AG04449 (cell line): ENCODE measurements around the gene IPO5.
"Not testable (repeated sequence)": the region's sequence is repeated elsewhere in the genome, so short reads cannot be mapped to it uniquely, and the experiment has no call there.

Experiments
- CTCF ChIA-PET: fragments of 350-600 bp; formaldehyde crosslinking; extraction: SDS; loops from one replicate; lab custom pipeline; 2021; ENCODE audit warnings: antibody characterized with exemption; lab: Yijun Ruan, JAX
- POLR2A ChIA-PET: fragments of 400-600, 350-600 bp; formaldehyde crosslinking; extraction: SDS; loops from one replicate; lab custom pipeline; 2020; ENCODE audit warnings: antibody characterized with exemption, inconsistent platforms; lab: Yijun Ruan, JAX
- DNase-seq: peaks from one replicate; pipeline ENCODE4 v3.0.0-alpha.2; 2010; ENCODE audit warnings: low read depth, low spot score
- H3K4me3 ChIP-seq: 2 replicates; pipeline ENCODE4 v1.5.1; 2011; ENCODE audit warnings: low read depth, mild to moderate bottlenecking, control low read depth, low read length
- TF ChIP-seq, protein P1 (sequence below): IDR thresholded peaks from one replicate; pipeline ENCODE4 v1.5.1; 2011; ENCODE audit warnings: mild to moderate bottlenecking, moderate library complexity, low read length, control low read depth, inconsistent platforms; ENCODE audit not compliant: insufficient read depth; ENCODE audit errors: missing control alignments

The IPO5 gene

GRCh38 chr13:97945792-97946419 is 7.6 kb upstream of the IPO5 start:
- CTCF ChIA-PET = interaction anchor here (1.2 to 1.5 kb wide), 2 partner anchors 88 to 90 kb away, joined by 3 read pairs; no protein-coding TSS in a partner anchor
- TF ChIP-seq, protein P1, sequence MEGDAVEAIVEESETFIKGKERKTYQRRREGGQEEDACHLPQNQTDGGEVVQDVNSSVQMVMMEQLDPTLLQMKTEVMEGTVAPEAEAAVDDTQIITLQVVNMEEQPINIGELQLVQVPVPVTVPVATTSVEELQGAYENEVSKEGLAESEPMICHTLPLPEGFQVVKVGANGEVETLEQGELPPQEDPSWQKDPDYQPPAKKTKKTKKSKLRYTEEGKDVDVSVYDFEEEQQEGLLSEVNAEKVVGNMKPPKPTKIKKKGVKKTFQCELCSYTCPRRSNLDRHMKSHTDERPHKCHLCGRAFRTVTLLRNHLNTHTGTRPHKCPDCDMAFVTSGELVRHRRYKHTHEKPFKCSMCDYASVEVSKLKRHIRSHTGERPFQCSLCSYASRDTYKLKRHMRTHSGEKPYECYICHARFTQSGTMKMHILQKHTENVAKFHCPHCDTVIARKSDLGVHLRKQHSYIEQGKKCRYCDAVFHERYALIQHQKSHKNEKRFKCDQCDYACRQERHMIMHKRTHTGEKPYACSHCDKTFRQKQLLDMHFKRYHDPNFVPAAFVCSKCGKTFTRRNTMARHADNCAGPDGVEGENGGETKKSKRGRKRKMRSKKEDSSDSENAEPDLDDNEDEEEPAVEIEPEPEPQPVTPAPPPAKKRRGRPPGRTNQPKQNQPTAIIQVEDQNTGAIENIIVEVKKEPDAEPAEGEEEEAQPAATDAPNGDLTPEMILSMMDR = no peak
- H3K4me3 ChIP-seq = no peak overlapping the region
- DNase-seq = no peak
- POLR2A ChIA-PET = interaction anchor here (0.6 kb wide), 1 partner anchor 18 kb away, joined by 3 read pairs; no protein-coding TSS in a partner anchor

DNA sequence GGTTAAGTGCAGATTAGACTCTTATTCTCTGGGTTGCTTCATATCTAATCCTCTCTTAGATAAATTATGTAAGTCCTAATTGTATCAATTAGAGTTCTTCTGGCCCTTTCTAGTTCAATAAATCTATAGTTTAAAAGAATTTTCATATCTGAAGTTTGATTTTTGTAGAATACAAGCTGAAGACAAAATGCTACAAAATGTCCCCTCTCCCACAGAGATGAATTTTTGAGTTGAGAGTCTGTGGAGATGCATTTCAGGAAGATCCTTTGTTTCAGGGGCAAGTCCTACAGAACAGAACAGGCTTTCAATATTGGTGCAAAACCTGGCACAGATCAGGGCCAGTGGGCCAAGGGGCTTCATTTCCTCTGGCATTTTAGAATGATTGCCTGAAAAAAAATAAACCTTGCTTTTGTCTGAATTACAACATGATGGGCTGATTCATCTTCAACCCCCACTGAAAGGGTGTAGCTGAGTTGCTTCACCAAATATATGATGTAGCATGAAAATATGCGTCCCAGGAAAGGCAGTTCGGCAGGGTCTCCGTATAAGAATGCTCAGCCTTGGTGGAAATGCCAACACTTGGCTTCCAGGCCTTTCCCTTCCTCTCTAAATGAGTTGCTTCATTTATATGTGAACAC is 6.4 kb upstream of the IPO5 start:
- CTCF ChIA-PET = no interaction called here
- DNase-seq = peak; percentile 58
- TF ChIP-seq, protein P1 = no peak
- H3K4me3 ChIP-seq = no peak overlapping the region
- POLR2A ChIA-PET = interaction anchor here (0.6 kb wide), 1 partner anchor 439 kb away, joined by 4 read pairs; no protein-coding TSS in a partner anchor

GRCh38 chr13:97948041-97948440 is 5.4 kb upstream of the IPO5 start:
- no peak for DNase-seq
- TF ChIP-seq, protein P1 = no peak
- no peak overlapping the region for H3K4me3 ChIP-seq
- CTCF ChIA-PET = interaction anchor here (0.7 kb wide), 1 partner anchor 504 kb away, joined by 5 read pairs; no protein-coding TSS in a partner anchor
- POLR2A ChIA-PET = no interaction called here

GRCh38 chr13:97949316-97949715 is 4.2 kb upstream of the IPO5 start:
- CTCF ChIA-PET, H3K4me3 ChIP-seq, POLR2A ChIA-PET, DNase-seq: not testable (repeated sequence)

GRCh38 chr13:97951376-97951775 is 2.1 kb upstream of the IPO5 start:
- CTCF ChIA-PET = no interaction called here
- TF ChIP-seq, protein P1 = no peak

GRCh38 chr13:97952831-97953230 is 644 bp upstream of the IPO5 start:
- H3K4me3 ChIP-seq, POLR2A ChIA-PET, DNase-seq: not testable (repeated sequence)
- CTCF ChIA-PET = interaction anchor here (1.3 kb wide), 1 partner anchor 41 kb away, joined by 3 read pairs; no protein-coding TSS in a partner anchor

More at GRCh38 chr13:97951376-97951775, 2.1 kb upstream of the IPO5 start:
- POLR2A ChIA-PET = no interaction called here
- no peak overlapping the region for H3K4me3 ChIP-seq
- DNase-seq = no peak

GRCh38 chr13:97961340-97961739 is 7.9 kb downstream of the IPO5 start:
- CTCF ChIA-PET = no interaction called here
- no peak for DNase-seq
- H3K4me3 ChIP-seq = no peak overlapping the region
- TF ChIP-seq, protein P1 = no peak
- POLR2A ChIA-PET = no interaction called here
